Activated effector memory CD4-positive, alpha-beta T cell treated with Interleukin-2 at 50 U/mL for 16 hours (primary cell): ENCODE measurements around the gene HINFP.
"Not testable (repeated sequence)": the region's sequence is repeated elsewhere in the genome, so short reads cannot be mapped to it uniquely, and the experiment has no call there.

Source experiments
- DNase-seq: peaks from one replicate; pipeline ENCODE4 v3.0.0-alpha.2; 2020

Gene HINFP

GRCh38 chr11:119100994-119101758, 20.2 kb upstream of the HINFP start:
- no peak for DNase-seq

DNA sequence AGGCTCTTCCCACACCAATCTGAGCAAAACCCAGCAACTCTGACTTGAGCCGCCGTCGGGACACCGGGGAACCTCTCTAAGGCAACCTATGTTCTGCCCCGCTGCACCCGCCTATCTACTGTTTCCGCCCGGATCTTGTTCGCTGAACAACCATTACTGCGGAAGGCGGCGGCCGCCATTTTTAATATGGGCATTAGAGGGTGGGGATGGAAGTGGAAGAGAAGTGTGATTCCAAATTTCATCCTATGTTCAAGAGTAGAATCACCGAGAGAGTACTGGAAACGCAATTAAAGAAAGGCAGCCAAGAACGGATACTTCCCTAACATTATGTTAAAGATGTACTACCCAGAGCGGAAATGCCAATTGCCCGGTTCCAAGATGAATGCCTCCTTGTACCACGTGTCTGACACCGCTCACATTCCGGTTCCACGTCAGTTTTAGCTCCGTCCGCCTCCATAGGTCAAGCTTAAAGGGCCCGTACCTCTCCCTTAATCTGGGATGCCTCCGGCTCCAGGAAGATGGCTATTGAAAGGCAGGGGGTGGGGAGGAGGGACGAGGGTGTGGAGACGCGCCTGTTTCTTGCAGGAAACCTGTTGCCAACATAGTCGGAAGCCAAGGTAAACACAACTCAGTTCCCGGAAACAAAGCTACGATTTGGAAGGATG, 19.5 kb upstream of the HINFP start, which contains the start of gene DPAGT1:
TSS of gene DPAGT1 (minus strand) at position 95 of the 665 bp plus-strand sequence. CDS start 198 bp downstream, outside the sequence.
- peak; percentile 75 for DNase-seq

- DNase-seq = not testable (repeated sequence)
Observed at GRCh38 chr11:119103161-119103664, 18.2 kb upstream of the HINFP start.

DNA sequence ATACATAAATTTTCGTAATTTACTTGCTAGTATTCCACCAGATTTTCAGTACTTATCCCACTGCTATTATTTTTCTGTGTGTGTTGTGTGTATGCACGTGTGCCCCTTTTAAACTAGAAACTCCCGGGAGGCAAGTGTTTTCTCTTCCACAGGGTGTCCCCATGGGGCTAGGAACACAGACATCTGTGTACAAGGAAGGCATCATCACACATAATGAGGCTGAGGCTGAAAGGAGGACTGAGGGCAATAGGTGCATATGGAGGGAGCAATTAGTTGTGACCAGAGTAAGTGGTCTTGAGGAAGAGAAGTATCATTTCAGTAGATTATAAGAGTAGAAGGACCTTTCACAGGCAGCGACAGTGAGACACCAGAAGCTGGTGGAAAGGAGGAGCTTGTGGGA, 17.6 kb upstream of the HINFP start:
- DNase-seq = no peak

- DNase-seq = peak; percentile 85
Observed at GRCh38 chr11:119106564-119107537, 14.5 kb upstream of the HINFP start, which contains the start of gene C2CD2L. TSS of gene C2CD2L (plus strand) at chr11:119107344. CDS start at chr11:119107742, 398 bp downstream.

- DNase-seq = no peak
Observed at GRCh38 chr11:119107538-119108145, 13.7 kb upstream of the HINFP start.

GRCh38 chr11:119108146-119108856, 13.1 kb upstream of the HINFP start:
- no peak for DNase-seq

DNA sequence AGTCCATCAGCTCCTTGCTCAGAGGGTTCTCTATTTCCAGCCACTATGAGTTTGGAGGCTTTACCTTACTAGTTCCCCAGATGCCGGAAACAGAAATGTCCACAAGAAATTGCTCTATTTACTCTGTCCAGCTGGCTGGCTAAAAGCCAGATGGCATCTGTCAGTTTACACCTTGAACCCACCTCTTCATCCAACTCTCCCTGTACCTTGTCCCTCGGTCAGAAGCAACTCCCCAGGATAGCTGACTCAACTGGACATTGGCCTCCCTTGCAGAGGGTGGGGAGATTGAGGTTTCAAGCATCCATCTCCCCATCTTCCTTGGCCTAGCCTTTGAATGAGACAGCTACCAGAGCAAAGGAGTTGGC, 12.5 kb upstream of the HINFP start:
- no peak for DNase-seq

DNA sequence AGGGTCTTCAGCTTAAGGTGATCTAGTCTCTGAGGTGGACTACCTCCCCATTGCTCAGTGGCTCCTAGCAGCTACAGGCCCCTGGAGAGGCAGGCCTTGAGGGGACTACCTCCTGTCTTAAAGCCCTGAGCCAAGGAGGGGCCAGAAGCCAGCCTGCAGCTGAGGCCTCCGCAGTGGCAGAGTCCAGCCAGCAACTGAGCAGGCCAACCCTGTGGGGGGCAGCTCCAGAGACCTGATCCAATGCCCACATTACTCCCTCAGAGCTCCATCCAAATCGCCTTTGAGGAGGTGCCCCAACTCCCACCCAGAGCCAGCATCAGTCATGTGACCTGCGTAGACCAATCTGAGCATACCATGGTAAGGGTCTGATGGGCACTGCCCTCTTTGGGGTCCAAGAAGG, 11.5 kb upstream of the HINFP start:
- DNase-seq = no peak

GRCh38 chr11:119110439-119110838, 10.9 kb upstream of the HINFP start:
- DNase-seq = no peak

- no peak for DNase-seq
Observed at GRCh38 chr11:119111361-119111925, 9.9 kb upstream of the HINFP start.

- no peak for DNase-seq
Observed at GRCh38 chr11:119112314-119113020, 8.9 kb upstream of the HINFP start.

GRCh38 chr11:119113716-119114115, 7.7 kb upstream of the HINFP start:
- DNase-seq = no peak

- no peak for DNase-seq
Observed at GRCh38 chr11:119114351-119114750, 7.0 kb upstream of the HINFP start.

GRCh38 chr11:119115484-119116234, 5.7 kb upstream of the HINFP start:
- no peak for DNase-seq

DNA sequence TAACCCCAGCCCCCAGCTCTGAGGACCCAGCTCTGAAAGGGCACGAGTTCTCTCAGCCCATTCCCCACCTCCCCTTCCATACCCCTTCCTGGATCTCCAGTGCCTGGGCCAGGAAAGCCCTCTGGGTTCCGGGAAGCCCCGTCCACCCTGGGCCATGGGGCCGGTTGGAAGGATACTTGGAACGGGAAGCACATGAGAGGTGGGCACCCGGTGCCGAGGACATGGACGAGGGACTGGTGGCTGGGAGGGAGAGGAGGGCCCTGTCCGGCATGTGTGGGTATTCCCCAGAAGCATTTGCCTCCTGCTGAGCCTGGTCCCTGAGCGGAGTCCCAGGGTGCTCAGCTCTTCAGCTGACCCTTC, 5.2 kb upstream of the HINFP start:
- DNase-seq = no peak

DNA sequence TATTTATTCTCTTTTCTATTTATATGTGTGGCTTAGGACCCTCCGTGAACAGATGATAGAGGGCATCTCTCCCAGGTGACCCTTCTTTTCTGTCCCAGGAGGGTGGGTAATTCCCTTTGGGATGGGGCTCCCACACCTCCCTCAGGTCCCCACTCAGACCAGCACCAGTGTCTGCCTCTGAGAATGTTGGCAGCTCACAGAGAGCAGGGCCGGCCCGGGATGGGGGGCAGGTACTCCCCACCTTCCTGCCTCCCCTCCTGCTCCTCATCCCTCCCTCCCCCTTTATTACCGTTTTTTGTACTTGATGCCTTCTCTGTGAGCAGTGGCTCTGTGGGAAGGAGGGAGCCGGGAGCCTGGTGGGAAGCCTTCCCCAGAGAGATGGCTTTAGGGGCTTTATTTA, 4.8 kb upstream of the HINFP start:
- no peak for DNase-seq

DNA sequence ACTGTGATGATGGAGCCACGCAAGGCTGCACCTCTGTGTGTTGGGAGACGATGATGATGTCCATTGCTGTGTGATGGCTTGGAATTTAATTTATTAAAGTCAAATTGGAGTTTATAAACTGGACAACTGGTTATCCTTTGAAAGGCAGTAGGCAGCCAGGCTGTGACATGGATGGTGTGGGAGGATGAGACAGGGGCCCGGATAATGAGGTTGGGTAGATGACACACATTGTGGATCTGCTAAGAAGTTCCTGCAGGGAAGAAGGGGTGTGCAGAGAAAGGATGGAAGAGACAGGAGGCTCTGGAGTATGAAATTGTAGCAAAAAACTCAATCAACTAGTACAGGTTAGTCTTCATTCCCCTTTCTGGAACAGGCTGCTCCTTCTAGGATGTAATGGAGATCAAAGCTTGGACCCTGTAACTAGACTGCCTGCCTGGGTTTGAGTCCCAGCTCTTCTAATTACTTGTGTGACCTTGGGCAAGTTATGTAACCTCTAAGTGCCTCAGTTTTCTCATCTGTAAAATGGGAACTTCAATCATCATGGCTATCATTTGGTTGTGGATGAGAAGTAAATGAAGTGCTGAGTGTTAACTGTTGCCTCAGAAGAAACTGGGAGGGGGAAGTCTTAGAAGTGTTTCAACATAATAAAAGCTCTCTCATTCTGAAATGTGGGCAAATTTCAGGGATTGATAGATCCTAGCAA, 4.2 kb upstream of the HINFP start:
- no peak for DNase-seq

DNA sequence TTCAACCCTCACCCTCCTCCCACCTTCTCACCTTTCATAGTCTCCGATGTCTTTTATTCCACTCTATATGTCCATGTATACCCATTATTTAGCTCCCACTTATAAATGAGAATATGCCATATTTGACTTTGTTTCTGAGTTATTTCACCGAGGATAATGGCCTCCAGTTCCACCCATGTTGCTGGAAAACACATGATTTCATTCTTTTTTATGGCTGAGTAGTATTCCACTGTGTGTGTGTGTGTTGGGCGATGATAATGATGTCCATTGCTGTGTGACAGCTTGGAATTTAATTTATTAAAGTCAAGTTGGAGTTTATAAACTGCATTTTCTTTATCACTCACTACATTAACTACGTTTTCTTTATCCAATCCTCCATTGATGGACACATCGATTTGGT, 3.2 kb upstream of the HINFP start:
- DNase-seq = no peak
